ENCODE data around the gene LDB2. TPM values are rescaled to one million over a fixed set of nuclear protein-coding genes. Genes with fewer than 3 reads are reported as not detected.

LDB2 gene
- total and polyA plus RNA-seq, 2 experiments from 2014 or later = 48.6 to 80.1 TPM

DNA sequence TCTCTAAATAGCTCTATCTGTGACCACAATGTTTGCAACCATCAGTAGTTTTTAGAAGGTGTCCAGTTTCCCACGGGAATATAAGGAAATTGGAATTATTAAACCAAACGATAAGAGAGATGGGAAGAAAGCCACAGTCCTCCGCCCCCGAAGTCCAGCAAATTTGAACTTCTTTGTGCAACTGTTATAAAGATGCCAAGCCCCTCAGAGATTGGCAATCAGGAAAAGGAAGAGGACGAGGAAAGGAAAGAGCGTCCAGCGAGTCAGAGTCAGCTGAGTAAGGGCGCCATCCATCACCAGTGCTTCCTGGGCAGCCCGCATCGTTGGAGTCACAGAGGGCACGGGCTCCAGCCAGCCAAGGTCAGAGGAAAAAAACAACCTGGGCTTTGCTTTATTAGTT is 35.7 kb downstream of the LDB2 start (continued):
- TF ChIP-seq, protein P1, sequence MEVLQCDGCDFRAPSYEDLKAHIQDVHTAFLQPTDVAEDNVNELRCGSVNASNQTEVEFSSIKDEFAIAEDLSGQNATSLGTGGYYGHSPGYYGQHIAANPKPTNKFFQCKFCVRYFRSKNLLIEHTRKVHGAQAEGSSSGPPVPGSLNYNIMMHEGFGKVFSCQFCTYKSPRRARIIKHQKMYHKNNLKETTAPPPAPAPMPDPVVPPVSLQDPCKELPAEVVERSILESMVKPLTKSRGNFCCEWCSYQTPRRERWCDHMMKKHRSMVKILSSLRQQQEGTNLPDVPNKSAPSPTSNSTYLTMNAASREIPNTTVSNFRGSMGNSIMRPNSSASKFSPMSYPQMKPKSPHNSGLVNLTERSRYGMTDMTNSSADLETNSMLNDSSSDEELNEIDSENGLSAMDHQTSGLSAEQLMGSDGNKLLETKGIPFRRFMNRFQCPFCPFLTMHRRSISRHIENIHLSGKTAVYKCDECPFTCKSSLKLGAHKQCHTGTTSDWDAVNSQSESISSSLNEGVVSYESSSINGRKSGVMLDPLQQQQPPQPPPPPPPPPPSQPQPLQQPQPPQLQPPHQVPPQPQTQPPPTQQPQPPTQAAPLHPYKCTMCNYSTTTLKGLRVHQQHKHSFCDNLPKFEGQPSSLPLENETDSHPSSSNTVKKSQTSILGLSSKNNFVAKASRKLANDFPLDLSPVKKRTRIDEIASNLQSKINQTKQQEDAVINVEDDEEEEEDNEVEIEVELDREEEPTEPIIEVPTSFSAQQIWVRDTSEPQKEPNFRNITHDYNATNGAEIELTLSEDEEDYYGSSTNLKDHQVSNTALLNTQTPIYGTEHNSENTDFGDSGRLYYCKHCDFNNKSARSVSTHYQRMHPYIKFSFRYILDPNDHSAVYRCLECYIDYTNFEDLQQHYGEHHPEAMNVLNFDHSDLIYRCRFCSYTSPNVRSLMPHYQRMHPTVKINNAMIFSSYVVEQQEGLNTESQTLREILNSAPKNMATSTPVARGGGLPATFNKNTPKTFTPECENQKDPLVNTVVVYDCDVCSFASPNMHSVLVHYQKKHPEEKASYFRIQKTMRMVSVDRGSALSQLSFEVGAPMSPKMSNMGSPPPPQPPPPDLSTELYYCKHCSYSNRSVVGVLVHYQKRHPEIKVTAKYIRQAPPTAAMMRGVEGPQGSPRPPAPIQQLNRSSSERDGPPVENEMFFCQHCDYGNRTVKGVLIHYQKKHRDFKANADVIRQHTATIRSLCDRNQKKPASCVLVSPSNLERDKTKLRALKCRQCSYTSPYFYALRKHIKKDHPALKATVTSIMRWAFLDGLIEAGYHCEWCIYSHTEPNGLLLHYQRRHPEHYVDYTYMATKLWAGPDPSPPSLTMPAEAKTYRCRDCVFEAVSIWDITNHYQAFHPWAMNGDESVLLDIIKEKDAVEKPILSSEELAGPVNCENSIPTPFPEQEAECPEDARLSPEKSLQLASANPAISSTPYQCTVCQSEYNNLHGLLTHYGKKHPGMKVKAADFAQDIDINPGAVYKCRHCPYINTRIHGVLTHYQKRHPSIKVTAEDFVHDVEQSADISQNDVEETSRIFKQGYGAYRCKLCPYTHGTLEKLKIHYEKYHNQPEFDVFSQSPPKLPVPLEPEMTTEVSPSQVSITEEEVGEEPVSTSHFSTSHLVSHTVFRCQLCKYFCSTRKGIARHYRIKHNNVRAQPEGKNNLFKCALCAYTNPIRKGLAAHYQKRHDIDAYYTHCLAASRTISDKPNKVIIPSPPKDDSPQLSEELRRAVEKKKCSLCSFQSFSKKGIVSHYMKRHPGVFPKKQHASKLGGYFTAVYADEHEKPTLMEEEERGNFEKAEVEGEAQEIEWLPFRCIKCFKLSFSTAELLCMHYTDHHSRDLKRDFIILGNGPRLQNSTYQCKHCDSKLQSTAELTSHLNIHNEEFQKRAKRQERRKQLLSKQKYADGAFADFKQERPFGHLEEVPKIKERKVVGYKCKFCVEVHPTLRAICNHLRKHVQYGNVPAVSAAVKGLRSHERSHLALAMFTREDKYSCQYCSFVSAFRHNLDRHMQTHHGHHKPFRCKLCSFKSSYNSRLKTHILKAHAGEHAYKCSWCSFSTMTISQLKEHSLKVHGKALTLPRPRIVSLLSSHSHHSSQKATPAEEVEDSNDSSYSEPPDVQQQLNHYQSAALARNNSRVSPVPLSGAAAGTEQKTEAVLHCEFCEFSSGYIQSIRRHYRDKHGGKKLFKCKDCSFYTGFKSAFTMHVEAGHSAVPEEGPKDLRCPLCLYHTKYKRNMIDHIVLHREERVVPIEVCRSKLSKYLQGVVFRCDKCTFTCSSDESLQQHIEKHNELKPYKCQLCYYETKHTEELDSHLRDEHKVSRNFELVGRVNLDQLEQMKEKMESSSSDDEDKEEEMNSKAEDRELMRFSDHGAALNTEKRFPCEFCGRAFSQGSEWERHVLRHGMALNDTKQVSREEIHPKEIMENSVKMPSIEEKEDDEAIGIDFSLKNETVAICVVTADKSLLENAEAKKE (CRISPR knock-in tag; IDR thresholded peaks at IDR 0.05) = no peak
- TF ChIP-seq, protein P2, sequence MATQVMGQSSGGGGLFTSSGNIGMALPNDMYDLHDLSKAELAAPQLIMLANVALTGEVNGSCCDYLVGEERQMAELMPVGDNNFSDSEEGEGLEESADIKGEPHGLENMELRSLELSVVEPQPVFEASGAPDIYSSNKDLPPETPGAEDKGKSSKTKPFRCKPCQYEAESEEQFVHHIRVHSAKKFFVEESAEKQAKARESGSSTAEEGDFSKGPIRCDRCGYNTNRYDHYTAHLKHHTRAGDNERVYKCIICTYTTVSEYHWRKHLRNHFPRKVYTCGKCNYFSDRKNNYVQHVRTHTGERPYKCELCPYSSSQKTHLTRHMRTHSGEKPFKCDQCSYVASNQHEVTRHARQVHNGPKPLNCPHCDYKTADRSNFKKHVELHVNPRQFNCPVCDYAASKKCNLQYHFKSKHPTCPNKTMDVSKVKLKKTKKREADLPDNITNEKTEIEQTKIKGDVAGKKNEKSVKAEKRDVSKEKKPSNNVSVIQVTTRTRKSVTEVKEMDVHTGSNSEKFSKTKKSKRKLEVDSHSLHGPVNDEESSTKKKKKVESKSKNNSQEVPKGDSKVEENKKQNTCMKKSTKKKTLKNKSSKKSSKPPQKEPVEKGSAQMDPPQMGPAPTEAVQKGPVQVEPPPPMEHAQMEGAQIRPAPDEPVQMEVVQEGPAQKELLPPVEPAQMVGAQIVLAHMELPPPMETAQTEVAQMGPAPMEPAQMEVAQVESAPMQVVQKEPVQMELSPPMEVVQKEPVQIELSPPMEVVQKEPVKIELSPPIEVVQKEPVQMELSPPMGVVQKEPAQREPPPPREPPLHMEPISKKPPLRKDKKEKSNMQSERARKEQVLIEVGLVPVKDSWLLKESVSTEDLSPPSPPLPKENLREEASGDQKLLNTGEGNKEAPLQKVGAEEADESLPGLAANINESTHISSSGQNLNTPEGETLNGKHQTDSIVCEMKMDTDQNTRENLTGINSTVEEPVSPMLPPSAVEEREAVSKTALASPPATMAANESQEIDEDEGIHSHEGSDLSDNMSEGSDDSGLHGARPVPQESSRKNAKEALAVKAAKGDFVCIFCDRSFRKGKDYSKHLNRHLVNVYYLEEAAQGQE (IDR thresholded peaks at IDR 0.05; ENCODE audit: unreplicated experiment) = no peak

DNA sequence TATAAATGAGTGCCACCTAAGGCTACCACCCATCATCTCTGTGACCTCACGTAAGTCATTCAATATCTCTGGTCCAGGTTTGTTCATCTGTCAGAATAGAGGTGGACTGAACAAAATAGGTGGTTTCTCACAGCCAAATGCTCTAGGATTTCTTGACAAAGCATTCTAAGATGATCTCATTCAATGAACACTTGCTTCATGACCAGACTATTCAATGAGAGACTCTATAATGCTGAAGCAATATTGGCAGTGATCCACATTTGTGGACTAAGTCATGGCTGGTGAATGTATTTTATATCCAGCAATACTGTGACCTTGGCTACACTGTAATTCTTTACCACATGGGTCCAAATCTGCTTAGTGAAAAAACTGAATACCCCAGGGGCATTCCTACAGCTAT is 37.9 kb downstream of the LDB2 start:
- Histone ChIP-seq H3K9me2 (ENCODE audit: insufficient read depth) (peaks cover 5% of the 10 kb centered on the region; the same call in 1 of the 2 replicates), H3K36me3 (ENCODE audit: insufficient read depth) (no peaks in the 10 kb centered on the region), H4K20me1 (replicated peaks; ENCODE audit: insufficient read depth) (no peaks in the 10 kb centered on the region), H3K79me2 (replicated peaks; ENCODE audit: insufficient read depth) (peaks cover 73% of the 10 kb centered on the region), H2AFZ (no peak overlapping the region), H3K27ac (ENCODE audit: low read depth) (no peak overlapping the region; the same call in 1 of the 2 replicates), H3K4me1 (ENCODE audit: insufficient read depth) (peaks cover 51% of the 10 kb centered on the region), H3F3A (replicated peaks; ENCODE audit: low read depth) (0 out of 2 replicates have a peak, but pooled peaks cover 4% of the 10 kb centered on the region), H3K27me3 (ENCODE audit: insufficient read depth) (no peaks in the 10 kb centered on the region), H3K4me3 (no peak overlapping the region), H3K4me2 (peak overlapping the region; percentile 31; the same call in 1 of the 2 replicates)
- Mint-ChIP-seq H3K36me3 (ENCODE audit: low read depth) (peaks cover 7% of the 10 kb centered on the region; the same call in 2 of the 3 replicates), H3K27me3 (ENCODE audit: insufficient read depth, low read depth, poor library complexity) (peaks cover 1% of the 10 kb centered on the region), H3K4me1 (peaks cover 62% of the 10 kb centered on the region), H3K27ac (no peak overlapping the region), H3K9me3 (no peaks in the 10 kb centered on the region), H3K4me3 (no peak overlapping the region)
- DNase-seq (ENCODE audit: low spot score) (no peak), ATAC-seq (no peak)
- no peak for TF ChIP-seq EZH2 (IDR thresholded peaks at IDR 0.05; ENCODE audit: low read depth, unreplicated experiment)
- TF ChIP-seq STAT1 (IDR thresholded peaks at IDR 0.05; ENCODE audit: unreplicated experiment) = no peak
- TF ChIP-seq NANOG (IDR thresholded peaks at IDR 0.05; ENCODE audit: borderline replicate concordance) = no peak
- no peak for TF ChIP-seq ZNF331 (CRISPR knock-in tag; IDR thresholded peaks at IDR 0.05; ENCODE audit: low read depth)
- TF ChIP-seq, protein P3, sequence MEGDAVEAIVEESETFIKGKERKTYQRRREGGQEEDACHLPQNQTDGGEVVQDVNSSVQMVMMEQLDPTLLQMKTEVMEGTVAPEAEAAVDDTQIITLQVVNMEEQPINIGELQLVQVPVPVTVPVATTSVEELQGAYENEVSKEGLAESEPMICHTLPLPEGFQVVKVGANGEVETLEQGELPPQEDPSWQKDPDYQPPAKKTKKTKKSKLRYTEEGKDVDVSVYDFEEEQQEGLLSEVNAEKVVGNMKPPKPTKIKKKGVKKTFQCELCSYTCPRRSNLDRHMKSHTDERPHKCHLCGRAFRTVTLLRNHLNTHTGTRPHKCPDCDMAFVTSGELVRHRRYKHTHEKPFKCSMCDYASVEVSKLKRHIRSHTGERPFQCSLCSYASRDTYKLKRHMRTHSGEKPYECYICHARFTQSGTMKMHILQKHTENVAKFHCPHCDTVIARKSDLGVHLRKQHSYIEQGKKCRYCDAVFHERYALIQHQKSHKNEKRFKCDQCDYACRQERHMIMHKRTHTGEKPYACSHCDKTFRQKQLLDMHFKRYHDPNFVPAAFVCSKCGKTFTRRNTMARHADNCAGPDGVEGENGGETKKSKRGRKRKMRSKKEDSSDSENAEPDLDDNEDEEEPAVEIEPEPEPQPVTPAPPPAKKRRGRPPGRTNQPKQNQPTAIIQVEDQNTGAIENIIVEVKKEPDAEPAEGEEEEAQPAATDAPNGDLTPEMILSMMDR (conservative IDR thresholded peaks at IDR 0.05; ENCODE audit: low read depth in 2 of 2) = no peak
- no peak for TF ChIP-seq JUNB (IDR thresholded peaks at IDR 0.05; ENCODE audit: unreplicated experiment)
- no peak for TF ChIP-seq EZH2phosphoT487 (IDR thresholded peaks at IDR 0.05; ENCODE audit: unreplicated experiment)
